ENCODE data around the gene CHFR. TPM values are rescaled to one million over a fixed set of nuclear protein-coding genes. Genes with fewer than 3 reads are reported as not detected.
"Not testable (repeated sequence)": the region's sequence is repeated elsewhere in the genome, so short reads cannot be mapped to it uniquely, and the experiment has no call there.

Gene CHFR
- total RNA-seq, 2 donors from 2014 or later: 57.0 to 80.4 TPM

DNA sequence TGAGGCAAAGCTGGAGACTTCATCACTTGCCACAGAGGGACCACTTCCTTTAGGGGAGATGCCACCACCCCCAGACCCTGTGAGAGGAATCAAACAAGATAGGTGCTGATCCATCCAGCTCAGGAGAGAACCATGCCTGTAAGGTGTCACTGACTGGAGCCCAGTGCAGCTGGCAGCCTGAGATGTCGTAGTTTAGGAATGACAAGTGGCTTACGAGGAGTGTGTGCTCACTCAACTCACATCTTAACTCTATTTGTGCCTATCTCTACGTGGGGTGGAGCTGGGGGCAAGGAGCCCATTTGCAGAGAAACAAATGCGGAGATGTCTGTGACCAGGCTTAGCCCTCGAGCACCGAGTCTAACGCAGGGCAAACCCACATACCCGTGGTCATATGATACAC is 25.8 kb downstream of the CHFR start:
- no peaks in the 10 kb centered on the region for H3K9me3 ChIP-seq (ENCODE audit: control insufficient read depth, low read length)
- Mint-ChIP-seq H3K27me3 (ENCODE audit: insufficient read depth) (no peaks in the 10 kb centered on the region), H3K36me3 (ENCODE audit: low read depth) (peaks cover 67% of the 10 kb centered on the region), H3K4me3 (no peak overlapping the region), H3K4me1 (no peaks in the 10 kb centered on the region), H3K27ac (peak overlapping the region; percentile 70), H3K9me3 (no peaks in the 10 kb centered on the region)
- H3K4me1 ChIP-seq (ENCODE audit: control insufficient read depth, insufficient read depth, low read length): no peaks in the 10 kb centered on the region
- no peak for DNase-seq
- H3K9ac ChIP-seq (ENCODE audit: extremely low read depth, low read length, poor library complexity, severe bottlenecking): no peak overlapping the region
- no peak overlapping the region for H3K27ac ChIP-seq (ENCODE audit: low read depth, low read length)
- H3K36me3 ChIP-seq (ENCODE audit: control insufficient read depth, insufficient read depth, low read length): peaks cover 57% of the 10 kb centered on the region
- 92 to 94% methylated on average over 6 to 8 of the region's 8 CpGs for WGBS, 2 experiments (ENCODE audit: insufficient coverage in 1 of 2, insufficient read length in 1 of 2)
- no peak overlapping the region for H3K4me3 ChIP-seq (ENCODE audit: low read length)
- H3K27me3 ChIP-seq (ENCODE audit: control insufficient read depth, insufficient read depth, low read length, poor library complexity, severe bottlenecking): no peaks in the 10 kb centered on the region
- TF ChIP-seq, protein P1, sequence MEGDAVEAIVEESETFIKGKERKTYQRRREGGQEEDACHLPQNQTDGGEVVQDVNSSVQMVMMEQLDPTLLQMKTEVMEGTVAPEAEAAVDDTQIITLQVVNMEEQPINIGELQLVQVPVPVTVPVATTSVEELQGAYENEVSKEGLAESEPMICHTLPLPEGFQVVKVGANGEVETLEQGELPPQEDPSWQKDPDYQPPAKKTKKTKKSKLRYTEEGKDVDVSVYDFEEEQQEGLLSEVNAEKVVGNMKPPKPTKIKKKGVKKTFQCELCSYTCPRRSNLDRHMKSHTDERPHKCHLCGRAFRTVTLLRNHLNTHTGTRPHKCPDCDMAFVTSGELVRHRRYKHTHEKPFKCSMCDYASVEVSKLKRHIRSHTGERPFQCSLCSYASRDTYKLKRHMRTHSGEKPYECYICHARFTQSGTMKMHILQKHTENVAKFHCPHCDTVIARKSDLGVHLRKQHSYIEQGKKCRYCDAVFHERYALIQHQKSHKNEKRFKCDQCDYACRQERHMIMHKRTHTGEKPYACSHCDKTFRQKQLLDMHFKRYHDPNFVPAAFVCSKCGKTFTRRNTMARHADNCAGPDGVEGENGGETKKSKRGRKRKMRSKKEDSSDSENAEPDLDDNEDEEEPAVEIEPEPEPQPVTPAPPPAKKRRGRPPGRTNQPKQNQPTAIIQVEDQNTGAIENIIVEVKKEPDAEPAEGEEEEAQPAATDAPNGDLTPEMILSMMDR (conservative IDR thresholded peaks at IDR 0.05): no peak

DNA sequence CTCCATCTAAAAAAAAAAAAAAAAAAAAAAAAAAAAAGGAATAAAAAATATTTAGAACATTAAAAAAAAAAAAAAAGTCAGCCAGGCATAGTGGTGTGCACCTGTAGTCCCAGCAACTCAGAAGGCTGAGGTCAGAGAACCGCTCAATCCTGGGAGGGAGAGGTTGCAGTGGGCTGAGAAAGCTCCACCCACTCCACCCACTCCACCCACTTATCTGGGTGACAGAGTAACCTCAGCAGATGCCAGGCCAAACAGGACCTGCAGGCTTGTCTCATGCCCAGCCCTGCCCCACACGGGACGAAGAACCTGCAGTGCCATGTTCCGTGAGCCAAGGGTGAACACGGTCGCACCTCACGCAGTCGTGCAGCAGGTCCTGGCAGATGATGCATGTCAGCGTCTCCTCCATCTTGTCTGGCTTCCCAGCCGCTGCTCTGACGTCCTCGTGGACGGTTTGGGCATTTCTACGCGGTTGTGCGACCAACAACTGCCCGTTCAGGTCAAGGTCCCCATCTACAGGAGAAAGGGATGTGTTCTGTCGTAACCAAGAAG is 28.6 kb downstream of the CHFR start:
- Mint-ChIP-seq H3K27me3 (ENCODE audit: insufficient read depth) (no peaks in the 10 kb centered on the region), H3K4me1 (no peaks in the 10 kb centered on the region), H3K9me3 (no peaks in the 10 kb centered on the region), H3K4me3 (no peak overlapping the region), H3K27ac (no peak overlapping the region), H3K36me3 (ENCODE audit: low read depth) (peaks cover 63% of the 10 kb centered on the region)
- H3K27ac ChIP-seq (ENCODE audit: low read depth, low read length): no peak overlapping the region
- WGBS, 2 experiments (ENCODE audit: insufficient coverage in 1 of 2, insufficient read length in 1 of 2): 93 to 99% methylated on average over 17 to 18 of the region's 18 CpGs
- no peaks in the 10 kb centered on the region for H3K4me1 ChIP-seq (ENCODE audit: control insufficient read depth, insufficient read depth, low read length)
- no peaks in the 10 kb centered on the region for H3K9me3 ChIP-seq (ENCODE audit: control insufficient read depth, low read length)
- no peak overlapping the region for H3K4me3 ChIP-seq (ENCODE audit: low read length)
- peaks cover 60% of the 10 kb centered on the region for H3K36me3 ChIP-seq (ENCODE audit: control insufficient read depth, insufficient read depth, low read length)
- H3K9ac ChIP-seq (ENCODE audit: extremely low read depth, low read length, poor library complexity, severe bottlenecking): no peak overlapping the region
- TF ChIP-seq, protein P1 (conservative IDR thresholded peaks at IDR 0.05): no peak
- DNase-seq: no peak
- H3K27me3 ChIP-seq (ENCODE audit: control insufficient read depth, insufficient read depth, low read length, poor library complexity, severe bottlenecking): no peaks in the 10 kb centered on the region

DNA sequence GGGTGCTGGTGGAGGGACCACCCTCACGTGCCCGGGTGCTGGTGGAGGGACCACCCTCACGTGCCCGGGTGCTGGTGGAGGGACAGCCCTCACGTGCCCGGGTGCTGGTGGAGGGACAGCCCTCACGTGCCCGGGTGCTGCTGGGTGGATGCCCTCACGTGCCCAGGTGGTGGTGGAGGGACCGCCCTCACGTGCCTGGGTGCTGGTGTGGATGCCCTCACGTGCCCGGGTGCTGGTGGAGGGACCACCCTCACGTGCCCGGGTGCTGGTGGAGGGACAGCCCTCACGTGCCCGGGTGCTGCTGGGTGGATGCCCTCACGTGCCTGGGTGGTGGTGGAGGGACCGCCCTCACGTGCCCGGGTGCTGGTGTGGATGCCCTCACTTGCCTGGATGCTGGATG is 30.4 kb downstream of the CHFR start:
- H3K4me3 ChIP-seq (ENCODE audit: low read length); H3K9me3 Mint-ChIP-seq; H3K9ac ChIP-seq (ENCODE audit: extremely low read depth, low read length, poor library complexity, severe bottlenecking); DNase-seq; H3K27ac ChIP-seq (ENCODE audit: low read depth, low read length); H3K9me3 ChIP-seq (ENCODE audit: control insufficient read depth, low read length); H3K4me1 ChIP-seq (ENCODE audit: control insufficient read depth, insufficient read depth, low read length); H3K4me1 Mint-ChIP-seq; H3K4me3 Mint-ChIP-seq; H3K27me3 ChIP-seq (ENCODE audit: control insufficient read depth, insufficient read depth, low read length, poor library complexity, severe bottlenecking); H3K27ac Mint-ChIP-seq; H3K27me3 Mint-ChIP-seq (ENCODE audit: insufficient read depth): not testable (repeated sequence)
- peaks cover 64% of the 10 kb centered on the region for H3K36me3 ChIP-seq (ENCODE audit: control insufficient read depth, insufficient read depth, low read length)
- H3K36me3 Mint-ChIP-seq (ENCODE audit: low read depth): peaks cover 69% of the 10 kb centered on the region
- WGBS, 2 experiments (ENCODE audit: insufficient coverage in 1 of 2, insufficient read length in 1 of 2): 90 to 91% methylated on average over 16 to 21 of the region's 21 CpGs

DNA sequence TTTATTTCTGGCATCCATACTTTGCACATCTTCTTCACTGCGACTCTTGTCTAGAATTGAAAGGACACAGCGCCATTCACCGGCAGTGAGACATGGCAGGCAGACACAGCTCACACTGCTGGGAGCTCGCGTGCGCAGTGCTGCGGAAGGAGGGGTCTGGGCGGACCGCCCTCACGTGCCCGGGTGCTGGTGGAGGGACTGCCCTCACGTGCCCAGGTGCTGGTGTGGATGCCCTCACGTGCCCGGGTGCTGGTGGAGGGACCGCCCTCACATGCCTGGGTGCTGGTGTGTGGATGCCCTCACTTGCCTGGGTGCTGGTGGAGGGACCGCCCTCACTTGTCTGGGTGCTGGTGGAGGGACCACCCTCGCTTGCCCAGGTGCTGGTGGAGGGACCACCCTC is 30.8 kb downstream of the CHFR start:
- no peak for DNase-seq
- Histone ChIP-seq H3K36me3 (ENCODE audit: control insufficient read depth, insufficient read depth, low read length) (peaks cover 60% of the 10 kb centered on the region), H3K4me3 (ENCODE audit: low read length) (no peak overlapping the region), H3K27ac (ENCODE audit: low read depth, low read length) (no peak overlapping the region), H3K9ac (ENCODE audit: extremely low read depth, low read length, poor library complexity, severe bottlenecking) (no peak overlapping the region), H3K4me1 (ENCODE audit: control insufficient read depth, insufficient read depth, low read length) (no peaks in the 10 kb centered on the region), H3K27me3 (ENCODE audit: control insufficient read depth, insufficient read depth, low read length, poor library complexity, severe bottlenecking) (no peaks in the 10 kb centered on the region), H3K9me3 (ENCODE audit: control insufficient read depth, low read length) (no peaks in the 10 kb centered on the region)
- Mint-ChIP-seq H3K27me3 (ENCODE audit: insufficient read depth) (no peaks in the 10 kb centered on the region), H3K4me3 (no peak overlapping the region), H3K27ac (no peak overlapping the region), H3K36me3 (ENCODE audit: low read depth) (peaks cover 68% of the 10 kb centered on the region), H3K4me1 (no peaks in the 10 kb centered on the region), H3K9me3 (no peaks in the 10 kb centered on the region)
- WGBS, 2 experiments (ENCODE audit: insufficient coverage in 1 of 2, insufficient read length in 1 of 2): 92 to 98% methylated on average over 3 to 17 of the region's 17 CpGs
- TF ChIP-seq, protein P1 (conservative IDR thresholded peaks at IDR 0.05): no peak

DNA sequence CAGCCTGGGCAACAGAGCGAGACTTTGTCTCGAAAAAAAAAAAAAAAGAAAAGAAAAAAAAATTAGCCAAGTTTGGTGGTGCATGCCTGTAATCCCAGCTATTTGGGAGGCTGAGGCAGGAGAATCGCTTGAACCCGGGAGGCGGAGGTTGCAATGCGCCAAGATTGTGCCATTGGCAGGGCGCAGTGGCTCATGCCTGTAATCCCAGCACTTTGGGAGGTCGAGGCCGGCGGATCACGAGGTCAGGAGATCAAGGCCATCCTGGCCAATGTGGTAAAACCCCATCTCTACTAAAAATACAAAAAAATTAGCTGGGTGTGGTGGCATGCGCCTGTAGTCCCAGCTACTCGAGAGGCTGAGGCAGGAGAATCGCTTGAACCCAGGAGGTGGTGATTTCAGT is 32.2 kb downstream of the CHFR start:
- H3K27ac ChIP-seq (ENCODE audit: low read depth, low read length); H3K4me1 Mint-ChIP-seq; H3K9me3 ChIP-seq (ENCODE audit: control insufficient read depth, low read length); H3K9ac ChIP-seq (ENCODE audit: extremely low read depth, low read length, poor library complexity, severe bottlenecking); H3K27me3 Mint-ChIP-seq (ENCODE audit: insufficient read depth); H3K4me3 ChIP-seq (ENCODE audit: low read length); H3K27me3 ChIP-seq (ENCODE audit: control insufficient read depth, insufficient read depth, low read length, poor library complexity, severe bottlenecking); H3K4me1 ChIP-seq (ENCODE audit: control insufficient read depth, insufficient read depth, low read length); DNase-seq; H3K4me3 Mint-ChIP-seq; H3K9me3 Mint-ChIP-seq; H3K27ac Mint-ChIP-seq: not testable (repeated sequence)
- WGBS, 2 experiments (ENCODE audit: insufficient coverage in 1 of 2, insufficient read length in 1 of 2): 97 to 100% methylated on average over 14 of the region's 14 CpGs
- peaks cover 68% of the 10 kb centered on the region for H3K36me3 Mint-ChIP-seq (ENCODE audit: low read depth)
- peaks cover 57% of the 10 kb centered on the region for H3K36me3 ChIP-seq (ENCODE audit: control insufficient read depth, insufficient read depth, low read length)
